GM18520 (cell line): ENCODE measurements around the gene MSL3B.

Experiments
- ATAC-seq: cut with Tn5 transposase; IDR thresholded peaks from one replicate; pipeline ENCODE4 v1.9.1; 2021; ENCODE audit not compliant: unreplicated experiment

MSL3B gene

GRCh38 chr2:233853883-233854240 is 14.3 kb downstream of the MSL3B start:
- no peak for ATAC-seq

- no peak for ATAC-seq
These were observed 14.8 kb downstream of the MSL3B start for GRCh38 chr2:233853353-233853752.

- ATAC-seq: no peak
These were observed 16.1 kb downstream of the MSL3B start for GRCh38 chr2:233852056-233852455.

GRCh38 chr2:233851169-233851568 is 17.0 kb downstream of the MSL3B start:
- ATAC-seq: no peak

GRCh38 chr2:233850745-233851144 is 17.4 kb downstream of the MSL3B start:
- no peak for ATAC-seq

GRCh38 chr2:233849607-233850271 is 18.4 kb downstream of the MSL3B start:
- no peak for ATAC-seq

- no peak for ATAC-seq
These were observed 19.9 kb downstream of the MSL3B start for GRCh38 chr2:233848276-233848675.

- ATAC-seq: no peak
These were observed 20.8 kb downstream of the MSL3B start for GRCh38 chr2:233847248-233847898.

GRCh38 chr2:233846387-233847247 is 21.6 kb downstream of the MSL3B start:
- no peak for ATAC-seq

- no peak for ATAC-seq
These were observed 22.7 kb downstream of the MSL3B start for GRCh38 chr2:233845301-233846060.

- no peak for ATAC-seq
These were observed 23.4 kb downstream of the MSL3B start for GRCh38 chr2:233844836-233845235.

GRCh38 chr2:233844064-233844807 is 23.9 kb downstream of the MSL3B start:
- no peak for ATAC-seq

GRCh38 chr2:233841183-233841582 is 27.0 kb downstream of the MSL3B start:
- no peak for ATAC-seq

GRCh38 chr2:233840520-233840919 is 27.7 kb downstream of the MSL3B start:
- ATAC-seq: no peak

GRCh38 chr2:233839447-233839820 is 28.8 kb downstream of the MSL3B start:
- ATAC-seq: no peak

- ATAC-seq: no peak
These were observed 29.3 kb downstream of the MSL3B start for GRCh38 chr2:233838726-233839446.

GRCh38 chr2:233838251-233838650 is 29.9 kb downstream of the MSL3B start:
- ATAC-seq: no peak

- no peak for ATAC-seq
These were observed 30.4 kb downstream of the MSL3B start for GRCh38 chr2:233837694-233838229.

- no peak for ATAC-seq
These were observed 31.8 kb downstream of the MSL3B start for GRCh38 chr2:233836359-233836758.
